Left hindlimb (tissue), 1 donor: ENCODE measurements around the gene IRAK3.
"Not testable (repeated sequence)": the region's sequence is repeated elsewhere in the genome, so short reads cannot be mapped to it uniquely, and the experiment has no call there.

Source experiments
- DNase-seq: peaks from one replicate; pipeline ENCODE4 v3.0.0-alpha.2; 2018

The IRAK3 gene

DNA sequence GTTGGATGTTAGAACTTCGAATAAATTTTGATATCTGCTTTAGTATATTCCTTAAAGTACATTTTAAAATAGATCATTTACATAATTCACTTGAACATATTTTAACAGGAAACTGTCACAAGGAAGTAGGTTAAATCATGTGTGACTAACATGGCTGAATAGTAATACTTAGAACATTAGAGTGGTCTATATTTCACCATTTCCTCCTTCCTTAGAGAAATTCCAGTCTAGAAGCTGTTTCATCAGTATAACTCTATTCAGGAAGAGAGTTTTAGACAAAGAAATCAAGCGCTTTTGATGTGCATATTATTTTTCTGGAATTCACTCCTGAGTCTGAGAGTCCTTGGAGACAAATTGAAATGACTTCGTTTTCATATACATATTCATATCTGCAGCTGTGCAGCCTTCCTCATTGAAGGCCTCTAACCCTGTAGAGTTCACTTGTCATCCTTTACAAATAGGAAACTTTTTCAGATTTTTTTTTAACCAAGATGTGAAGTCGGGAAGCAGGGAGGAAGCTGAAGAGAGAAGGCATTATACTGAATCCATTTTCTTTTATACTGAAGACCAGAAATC is 28.4 kb downstream of the IRAK3 start:
- no peak for DNase-seq

DNA sequence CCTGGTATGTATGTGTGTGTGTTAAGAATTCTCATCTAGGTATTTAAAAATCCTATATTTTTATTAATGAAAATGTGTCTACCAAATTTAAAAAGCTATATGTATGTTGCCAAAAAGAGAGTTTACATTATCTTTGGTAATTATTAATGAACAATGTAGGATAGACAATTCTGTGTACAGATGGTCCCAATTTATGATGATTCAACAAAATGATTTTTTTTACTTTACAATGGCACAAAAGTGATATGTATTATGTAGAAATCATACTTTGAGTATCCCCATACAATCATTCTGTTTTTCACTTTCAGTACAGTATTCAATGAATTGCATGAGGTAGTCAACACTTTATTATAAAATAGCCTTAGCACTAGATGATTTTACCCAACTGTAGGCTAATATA is 39.4 kb downstream of the IRAK3 start:
- DNase-seq, result no peak

DNA sequence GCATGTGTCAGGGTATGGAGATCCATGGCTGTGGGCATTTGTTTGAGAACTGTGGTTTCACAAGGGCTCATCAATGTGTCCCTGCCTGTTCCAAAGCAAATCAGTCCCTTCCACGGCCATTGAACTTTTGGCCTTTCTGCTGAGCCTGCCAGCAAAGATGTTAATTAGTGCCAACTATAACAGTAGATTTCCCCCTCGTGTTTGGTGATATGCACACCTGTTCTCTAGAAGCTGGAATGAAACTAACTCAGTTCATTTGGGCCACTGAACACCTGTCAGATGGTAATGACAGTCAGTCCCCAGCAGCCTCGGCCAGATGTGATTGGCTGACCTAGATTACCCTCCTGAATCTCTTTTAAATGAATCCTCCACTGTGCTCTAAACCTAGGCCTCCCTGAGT is 43.2 kb downstream of the IRAK3 start:
- no peak for DNase-seq

DNA sequence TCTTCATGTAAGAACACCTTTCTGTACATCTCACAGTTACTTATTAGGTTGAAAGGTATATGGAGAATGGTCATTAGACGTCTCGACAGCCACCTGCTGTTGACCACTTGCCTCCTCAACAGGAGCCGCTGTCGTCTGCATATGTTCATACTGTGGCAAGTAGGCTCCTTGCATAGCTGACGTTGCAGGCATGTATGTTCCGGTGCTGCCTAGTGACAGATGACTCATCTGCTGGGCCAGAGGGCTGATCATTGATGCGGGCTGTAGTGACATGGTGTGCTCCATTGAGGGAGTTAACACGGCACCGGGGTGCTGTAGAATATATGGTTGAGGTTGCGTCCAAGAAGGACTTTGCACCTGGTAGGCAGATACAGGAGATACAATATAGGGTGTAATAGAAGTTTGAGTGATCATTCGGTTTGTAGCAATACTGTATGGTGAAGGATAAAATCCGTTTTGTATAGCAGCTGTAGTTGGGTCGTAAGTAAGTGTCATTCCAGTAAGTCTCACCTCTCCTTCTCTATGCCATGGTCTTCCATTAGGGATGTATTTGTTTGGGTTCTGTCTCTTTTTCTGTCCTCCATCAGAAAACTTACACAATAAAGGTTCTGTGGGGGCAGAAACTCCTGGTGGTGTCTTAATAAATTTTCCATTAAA is 45.2 kb downstream of the IRAK3 start:
- DNase-seq, result not testable (repeated sequence)

DNA sequence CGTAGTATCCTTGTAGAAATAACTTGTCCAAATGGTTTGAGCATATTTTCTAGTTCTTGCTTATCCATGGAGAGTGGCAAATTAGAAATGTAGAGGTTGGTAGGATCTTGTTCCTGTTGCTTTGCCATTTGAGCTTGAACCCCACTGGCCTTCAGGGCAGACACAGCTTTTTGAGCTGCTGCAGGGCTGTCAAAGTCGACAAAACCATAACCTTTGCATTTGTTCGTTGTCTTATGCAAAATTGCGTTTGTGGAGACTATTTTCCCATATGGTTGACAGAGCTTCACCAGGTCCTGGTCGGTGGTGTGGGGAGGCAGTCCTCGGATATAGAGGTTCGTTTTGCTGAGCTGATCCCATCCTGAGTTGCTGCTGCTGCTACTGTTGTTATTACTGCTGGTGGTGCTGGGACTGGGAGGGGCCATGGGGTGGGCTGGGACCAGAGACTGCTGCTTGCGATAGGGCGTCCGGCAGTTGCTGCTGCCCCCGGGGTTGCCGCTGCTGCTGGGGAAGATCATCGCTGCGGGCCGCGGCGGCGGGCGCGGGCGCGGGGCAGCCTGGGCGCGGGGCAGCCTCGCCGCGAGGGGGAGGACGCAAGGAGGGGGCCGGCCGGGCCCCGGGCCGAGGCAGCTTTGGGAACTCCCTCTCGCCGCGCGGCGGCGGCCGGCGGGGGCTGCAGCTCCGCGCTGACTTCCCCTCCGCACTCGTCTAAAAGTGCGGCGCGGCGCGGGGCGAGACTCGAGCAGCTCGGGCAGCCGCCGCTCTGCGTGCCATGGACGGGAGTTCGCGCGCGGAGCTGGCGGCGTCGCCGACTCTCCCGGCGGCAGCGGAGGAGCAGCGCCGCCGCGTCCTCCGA is 46.0 kb downstream of the IRAK3 start:
- DNase-seq, result peak; percentile 79

DNA sequence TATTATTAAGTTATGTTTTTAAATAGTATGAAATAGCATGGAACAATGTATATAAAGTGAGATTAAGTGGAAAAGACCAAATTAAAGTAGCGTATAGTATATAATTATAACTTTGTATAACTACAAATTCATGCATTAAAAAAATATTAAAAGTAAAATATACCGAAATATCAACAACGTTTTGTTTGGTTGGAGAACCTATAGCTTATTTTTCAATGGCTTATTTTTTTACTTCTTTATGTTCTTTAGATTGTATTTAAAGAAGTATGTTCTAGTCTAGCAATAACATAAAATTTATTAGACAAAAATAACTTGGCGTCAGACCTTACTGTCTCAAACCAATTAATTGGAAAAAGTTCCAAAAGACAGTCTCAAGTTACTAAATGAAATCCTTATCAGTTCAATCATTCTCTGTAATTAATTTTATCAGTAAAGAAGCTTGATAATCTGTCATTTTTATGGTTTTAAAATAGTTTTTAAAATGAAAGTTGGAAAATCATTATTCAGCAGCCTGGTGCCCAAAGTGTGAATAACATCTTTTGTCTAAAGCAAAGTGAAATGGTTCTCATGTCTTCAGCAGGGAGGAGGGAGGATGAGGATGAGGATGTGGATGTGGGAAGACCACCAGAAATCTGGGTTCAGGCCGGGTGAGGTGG is 46.7 kb downstream of the IRAK3 start:
- no peak for DNase-seq

DNA sequence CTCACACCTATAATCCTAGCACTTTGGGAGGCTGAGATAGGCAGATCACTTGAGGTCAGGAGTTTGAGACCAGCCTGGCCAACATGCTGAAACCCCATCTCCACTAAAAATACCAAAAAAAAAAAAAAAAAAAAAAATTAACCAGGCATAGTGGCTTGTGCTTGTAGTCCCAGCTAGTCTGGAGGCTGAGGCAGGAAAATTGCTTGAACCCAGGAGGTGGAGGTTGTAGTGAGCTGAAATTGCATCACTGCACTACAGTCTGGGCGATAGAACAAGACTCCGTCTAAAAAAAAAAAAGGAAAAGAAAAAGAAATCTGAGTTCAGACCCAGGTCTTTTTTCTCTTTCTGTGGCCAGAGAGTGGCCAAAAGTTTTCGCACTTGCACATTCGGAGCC is 47.3 kb downstream of the IRAK3 start:
- not testable (repeated sequence) for DNase-seq

DNA sequence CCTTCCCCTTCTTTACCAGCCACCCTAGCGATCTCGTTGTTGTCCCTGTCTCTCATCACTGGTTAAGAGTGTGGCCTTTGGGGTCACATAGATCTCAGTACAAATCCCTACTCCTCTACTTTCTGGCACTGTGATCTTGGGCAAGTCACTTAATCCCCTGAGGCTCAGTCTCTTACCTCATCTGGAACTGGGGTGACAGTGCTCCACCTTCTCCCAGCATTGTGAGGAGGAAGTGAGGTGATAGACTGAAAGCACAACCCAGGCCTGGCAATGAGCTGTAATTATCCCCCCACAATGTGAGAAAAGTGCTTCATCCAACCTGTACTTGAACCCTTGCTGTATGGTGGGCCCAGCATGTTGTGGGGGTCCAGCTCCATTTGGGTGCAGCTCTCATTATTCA is 48.0 kb downstream of the IRAK3 start:
- DNase-seq, result no peak

DNA sequence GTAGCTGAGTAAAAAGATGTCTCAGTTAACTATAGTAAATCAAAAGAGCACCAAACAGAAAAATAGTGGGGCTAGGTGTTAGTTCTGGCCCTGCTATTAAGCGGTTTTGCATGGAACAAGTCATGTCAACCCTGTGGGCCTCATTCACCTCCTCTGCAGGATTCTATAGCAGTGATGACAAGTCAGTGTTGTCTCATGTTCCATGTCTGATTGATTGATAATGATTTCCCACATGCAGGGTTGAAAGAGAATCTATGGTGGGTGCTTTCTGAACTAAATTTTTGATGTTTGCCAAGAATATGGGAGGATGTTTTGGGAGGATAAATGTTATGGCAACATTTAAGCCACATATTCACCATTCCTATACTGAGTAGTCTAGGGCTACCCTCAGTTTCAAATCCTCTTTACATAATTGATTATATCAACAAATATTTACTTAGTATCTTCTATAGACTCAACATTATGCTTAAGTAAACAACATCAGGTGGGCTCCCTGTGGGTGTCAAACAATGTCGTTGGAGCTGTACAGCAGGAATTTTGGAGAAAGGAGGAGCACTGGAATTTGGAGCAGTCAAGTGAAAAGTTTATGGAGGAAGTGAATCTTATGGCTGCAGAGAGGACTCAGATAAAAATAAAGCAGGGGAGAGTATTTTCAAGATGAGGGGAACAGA is 48.6 kb downstream of the IRAK3 start:
- DNase-seq, result no peak

DNA sequence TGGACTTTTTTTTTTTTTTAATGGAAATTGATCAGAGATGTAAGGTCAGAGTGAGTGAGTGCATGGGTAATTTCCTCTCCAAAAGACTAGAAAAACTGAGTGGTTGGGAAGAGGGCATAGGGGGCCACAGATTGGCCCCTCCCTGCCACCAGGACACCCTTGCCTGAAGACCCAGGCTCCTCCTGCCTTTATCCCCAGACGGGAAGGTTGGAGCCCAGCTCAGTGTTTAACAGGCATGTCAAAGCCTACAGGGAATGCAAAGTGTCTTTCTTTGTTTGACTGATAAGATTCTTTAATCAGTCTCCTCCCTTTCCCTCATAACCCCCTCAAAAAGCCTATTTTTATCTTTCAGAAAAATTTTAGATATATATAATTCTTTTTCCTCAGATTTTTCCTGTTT is 50.3 kb downstream of the IRAK3 start:
- no peak for DNase-seq

DNA sequence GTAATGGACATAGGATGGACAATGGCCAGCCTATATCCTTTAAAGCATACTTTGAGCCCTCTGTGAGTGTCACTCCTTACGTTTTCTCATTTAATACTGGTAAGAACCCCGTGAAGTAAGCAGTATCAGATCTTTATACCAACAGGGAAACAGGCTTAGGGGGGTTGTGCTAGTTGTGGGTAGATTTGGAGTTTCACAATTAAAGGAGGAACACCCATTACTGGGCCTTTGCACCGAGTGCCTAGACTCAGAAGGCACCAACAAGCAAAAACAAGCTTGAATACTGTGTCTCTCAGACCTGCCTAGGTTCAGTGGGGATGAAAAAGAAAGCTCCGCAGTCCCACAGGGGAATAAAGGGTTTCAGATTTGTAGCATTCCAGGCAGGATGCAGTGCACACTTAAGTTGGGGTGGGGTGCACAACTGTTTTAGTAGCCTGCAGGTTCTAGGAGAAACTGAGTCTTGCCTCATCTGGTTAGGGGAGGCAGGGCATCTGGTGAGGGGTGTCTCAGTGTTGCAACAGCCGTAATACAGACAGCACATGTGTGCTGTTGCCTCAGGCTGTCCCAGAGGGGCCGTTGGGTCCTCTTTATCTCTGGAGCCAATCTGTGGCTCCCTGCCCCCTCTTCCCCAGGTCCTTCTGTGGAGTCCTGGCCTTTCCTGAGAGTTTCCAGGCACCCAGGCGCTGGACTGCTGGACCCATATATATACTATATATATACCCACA is 51.2 kb downstream of the IRAK3 start:
- DNase-seq, result no peak

DNA sequence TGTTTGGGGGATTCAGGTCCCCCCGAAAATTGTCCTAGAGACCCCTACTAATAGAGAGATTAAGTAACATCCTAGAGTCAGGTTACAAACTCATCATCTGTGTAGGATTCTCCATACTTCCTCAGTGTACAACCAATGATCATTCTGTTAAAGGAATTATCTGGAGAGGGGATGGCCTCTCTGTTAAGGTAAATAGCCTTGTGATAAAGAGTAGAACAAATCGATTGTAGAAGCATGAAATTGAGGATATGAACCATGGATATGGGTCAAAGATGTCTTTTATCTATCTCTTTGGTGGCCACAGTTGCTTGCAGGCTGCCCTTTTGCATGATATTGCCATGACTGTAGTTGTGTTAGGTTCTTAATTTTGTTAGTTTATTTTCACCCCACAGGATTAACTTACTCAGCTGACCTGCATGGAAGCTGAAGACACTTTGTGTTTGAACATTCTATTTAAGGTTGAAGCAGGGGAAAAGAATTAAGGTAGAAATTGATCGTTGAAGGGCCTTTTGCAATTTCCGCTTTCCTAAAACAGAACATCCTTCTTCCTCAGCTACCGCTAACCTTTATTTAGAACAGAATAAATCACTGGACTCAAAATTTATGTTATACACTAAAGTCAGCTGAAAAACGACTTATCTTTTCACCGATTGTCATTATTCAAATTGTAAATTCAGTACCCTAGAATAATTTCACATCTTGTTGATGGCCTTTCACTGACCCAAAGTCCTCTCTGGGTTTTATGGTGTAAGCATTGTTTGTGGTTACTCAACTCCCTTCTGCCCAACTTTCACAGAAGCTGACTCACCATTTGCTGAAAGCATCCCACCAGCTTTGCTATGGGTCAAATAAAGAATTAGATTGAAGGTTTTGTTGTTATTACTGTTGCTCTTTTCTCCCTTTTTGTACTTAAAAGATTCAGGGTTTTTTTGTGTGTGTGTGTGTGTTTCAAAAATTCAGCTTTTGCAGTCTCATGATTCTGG is 52.3 kb downstream of the IRAK3 start:
- DNase-seq, result no peak

DNA sequence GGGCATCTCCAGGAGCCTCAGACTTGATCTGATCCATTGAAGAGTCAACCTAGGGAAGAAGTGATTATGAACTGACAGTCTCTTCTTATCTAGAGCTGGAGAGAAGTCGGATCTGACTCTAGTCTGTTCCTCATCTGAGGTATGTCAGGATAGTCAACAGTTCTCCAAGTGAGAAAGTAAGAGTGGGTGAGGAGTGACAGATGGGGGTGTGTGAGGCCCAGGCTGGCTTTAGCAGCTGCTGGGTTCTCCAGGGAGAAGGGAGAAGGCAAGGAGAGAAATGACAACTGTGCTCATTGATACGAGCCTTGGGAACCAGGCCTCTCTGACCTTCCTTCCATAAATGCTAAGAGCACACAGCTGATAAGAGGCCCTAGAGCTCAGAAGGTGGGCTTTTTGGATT is 53.3 kb downstream of the IRAK3 start:
- no peak for DNase-seq

DNA sequence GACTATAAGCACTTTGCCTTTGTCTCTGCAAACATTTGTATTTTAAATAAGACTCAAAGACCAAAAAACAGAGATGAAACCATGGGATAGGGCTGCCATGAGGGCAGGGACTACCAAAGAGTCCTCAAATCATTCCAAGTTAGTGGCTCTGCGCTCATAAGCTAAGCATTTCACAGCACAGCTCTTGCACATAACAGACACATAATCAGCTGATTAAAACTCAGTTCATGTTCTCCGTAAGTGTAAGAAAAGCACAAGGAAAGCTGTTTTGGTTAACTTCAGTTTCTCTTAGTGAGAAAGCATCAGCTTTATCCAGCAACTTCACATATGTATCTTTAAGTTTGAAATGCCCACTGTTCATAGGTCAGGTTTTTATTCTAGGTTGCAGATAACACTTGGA is 54.9 kb downstream of the IRAK3 start:
- DNase-seq, result no peak

DNA sequence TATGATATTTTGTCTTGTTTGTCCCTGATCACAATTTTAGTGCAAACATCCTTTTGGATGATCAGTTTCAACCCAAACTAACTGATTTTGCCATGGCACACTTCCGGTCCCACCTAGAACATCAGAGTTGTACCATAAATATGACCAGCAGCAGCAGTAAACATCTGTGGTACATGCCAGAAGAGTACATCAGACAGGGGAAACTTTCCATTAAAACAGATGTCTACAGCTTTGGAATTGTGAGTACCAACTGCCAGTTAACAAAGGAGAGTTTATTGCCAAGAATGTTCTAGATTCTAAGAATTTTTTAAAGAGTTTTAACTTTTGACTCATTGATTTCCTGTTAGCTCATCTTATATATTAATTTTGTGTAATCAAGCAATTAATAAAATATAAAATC is 55.4 kb downstream of the IRAK3 start:
- DNase-seq, result no peak

DNA sequence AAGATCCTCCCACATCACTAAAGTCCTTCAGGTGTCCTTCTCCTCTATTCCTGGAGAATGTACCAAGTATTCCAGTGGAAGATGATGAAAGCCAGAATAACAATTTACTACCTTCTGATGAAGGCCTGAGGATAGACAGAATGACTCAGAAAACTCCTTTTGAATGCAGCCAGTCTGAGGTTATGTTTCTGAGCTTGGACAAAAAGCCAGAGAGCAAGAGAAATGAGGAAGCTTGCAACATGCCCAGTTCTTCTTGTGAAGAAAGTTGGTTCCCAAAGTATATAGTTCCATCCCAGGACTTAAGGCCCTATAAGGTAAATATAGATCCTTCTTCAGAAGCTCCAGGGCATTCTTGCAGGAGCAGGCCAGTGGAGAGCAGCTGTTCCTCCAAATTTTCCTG is 58.7 kb downstream of the IRAK3 start:
- no peak for DNase-seq

DNA sequence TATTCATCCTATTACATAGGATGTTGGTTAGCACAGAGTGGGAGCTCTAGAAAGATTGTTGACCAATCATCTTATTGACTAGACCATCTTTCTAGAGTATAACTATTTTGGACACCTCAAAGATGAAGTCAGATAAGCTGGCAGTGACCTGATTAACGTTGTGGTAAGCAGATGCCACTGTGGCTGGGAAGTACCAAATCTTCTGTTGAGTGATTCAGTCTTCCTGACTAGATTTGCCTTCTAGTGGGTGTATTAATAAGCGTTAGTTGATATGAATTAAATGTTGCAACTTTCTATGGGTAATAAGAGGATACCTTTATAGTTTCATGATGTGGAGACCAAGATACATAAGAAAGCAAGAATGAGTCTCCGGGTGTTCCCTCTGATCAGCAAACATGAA is 62.0 kb downstream of the IRAK3 start:
- DNase-seq, result no peak

DNA sequence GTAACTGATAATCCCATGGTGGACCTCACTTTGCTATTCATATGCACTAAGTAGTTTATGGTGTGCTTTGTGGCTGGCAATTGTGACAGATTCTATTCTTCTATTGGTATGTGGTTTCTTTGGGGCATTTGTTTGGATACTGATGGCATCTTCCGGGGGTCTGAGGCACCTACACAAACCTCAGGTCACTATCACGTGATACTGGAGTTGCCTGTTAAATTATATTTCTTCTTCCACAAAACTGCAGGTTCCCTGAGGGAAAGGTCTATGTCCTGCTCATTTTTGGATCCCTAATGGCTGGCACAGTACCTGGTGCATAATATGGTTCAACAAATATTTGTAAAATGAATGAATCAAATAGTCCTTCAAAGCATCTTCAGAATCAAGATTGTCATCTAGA is 63.8 kb downstream of the IRAK3 start:
- no peak for DNase-seq

DNA sequence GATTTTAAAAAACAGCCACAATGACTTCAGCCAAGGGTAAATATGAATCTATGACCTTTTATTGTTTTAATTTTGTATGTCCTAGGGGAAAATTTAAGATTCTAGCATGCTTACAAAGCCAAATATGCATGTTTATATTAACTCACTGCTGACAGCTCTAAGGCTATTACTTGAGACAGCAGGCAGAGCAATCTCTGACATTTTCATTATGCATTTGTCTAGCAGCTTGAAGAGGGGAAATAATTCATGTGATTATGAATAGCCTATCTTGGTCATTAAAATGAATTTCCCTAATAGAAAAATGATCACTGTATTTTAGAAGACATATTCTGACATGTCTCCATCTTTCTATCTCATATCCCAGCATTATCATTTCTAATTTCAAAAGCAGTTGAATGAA is 66.7 kb downstream of the IRAK3 start:
- no peak for DNase-seq

DNA sequence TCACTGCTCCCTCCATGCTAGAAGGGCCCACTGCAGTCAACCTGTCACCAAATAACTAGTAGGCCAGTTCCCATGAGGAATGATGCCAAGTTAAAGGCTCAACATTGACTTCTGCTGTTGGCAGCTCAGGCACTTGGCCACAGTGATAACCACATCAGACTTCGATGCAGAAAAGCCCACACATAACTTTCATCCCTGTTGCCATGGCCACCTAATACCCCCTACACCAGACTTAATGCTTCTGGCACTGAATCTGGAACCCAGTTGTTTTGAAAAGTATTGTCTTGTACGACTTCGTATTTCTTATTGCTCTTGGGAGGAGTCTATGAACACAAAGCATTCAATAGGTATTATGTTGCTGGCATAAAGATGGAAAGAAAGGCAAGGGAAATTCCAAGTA is 69.0 kb downstream of the IRAK3 start:
- no peak for DNase-seq

DNA sequence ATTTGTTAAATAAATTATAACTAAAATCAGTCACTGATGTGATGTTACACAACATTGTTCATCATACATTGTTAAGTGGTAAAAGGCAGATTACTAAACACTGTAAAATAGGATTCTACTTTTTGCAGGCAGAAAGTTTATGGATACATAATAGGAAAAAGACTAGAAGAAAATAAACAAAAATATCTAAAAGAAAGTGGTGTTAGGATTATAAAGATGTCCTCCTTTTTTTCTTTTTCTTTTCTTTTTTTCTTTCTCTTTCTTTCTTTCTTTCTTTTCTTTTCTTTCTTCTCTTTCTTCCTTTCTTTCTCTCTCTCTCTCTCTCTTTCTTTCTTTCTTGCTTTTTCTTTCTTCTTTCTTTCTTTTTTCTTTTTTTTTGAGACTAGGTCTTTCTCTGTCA is 73.7 kb downstream of the IRAK3 start:
- DNase-seq, result no peak
